SK-N-SH treated with all-trans-retinoic acid at 6 μM for 48 hours (cell line): Measurements from ENCODE around the gene GNG10.

Experiments
- ATAC-seq: fragments of 200-7000 bp; cut with Tn5 transposase; 3 replicates; pipeline ENCODE4 v1.9.1; 2020; ENCODE audit warnings: mild to moderate bottlenecking, moderate library complexity
- ARNTL ChIP-seq: fragments of 450-650 bp; formaldehyde crosslinking; IDR thresholded peaks from 2 replicates; pipeline ENCODE4 v1.5.0; 2020; ENCODE audit warnings: low read depth, mild to moderate bottlenecking, moderate library complexity, borderline replicate concordance
- BACH2 ChIP-seq: fragments of 250-450 bp; sonication (Bioruptor Pico); IDR thresholded peaks from 2 replicates; pipeline ENCODE4 v1.9.0; 2021; ENCODE audit warnings: mild to moderate bottlenecking, borderline replicate concordance
- CREB5 ChIP-seq: fragments of 250-450 bp; sonication (Bioruptor Pico); IDR thresholded peaks from 2 replicates; pipeline ENCODE4 v1.5.1; 2020; ENCODE audit warnings: low read depth, mild to moderate bottlenecking, moderate library complexity
- CSDC2 ChIP-seq: fragments of 250-450 bp; sonication (Bioruptor Pico); IDR thresholded peaks from 2 replicates; pipeline ENCODE4 v1.5.0; 2020; ENCODE audit warnings: mild to moderate bottlenecking, moderate library complexity
- ESRRG ChIP-seq: fragments of 250-450 bp; sonication (Bioruptor Pico); IDR thresholded peaks from 2 replicates; pipeline ENCODE4 v1.6.1; 2021; ENCODE audit warnings: mild to moderate bottlenecking
- GLIS3 ChIP-seq: fragments of 250-450 bp; sonication (Bioruptor Pico); IDR thresholded peaks from 2 replicates; pipeline ENCODE4 v1.5.0; 2020; ENCODE audit warnings: mild to moderate bottlenecking, moderate library complexity
- PATZ1 ChIP-seq: fragments of 250-450 bp; sonication (Bioruptor Pico); IDR thresholded peaks from 2 replicates; pipeline ENCODE4 v1.8.0; 2020; ENCODE audit warnings: mild to moderate bottlenecking, moderate library complexity, borderline replicate concordance
- RARB ChIP-seq: fragments of 250-450 bp; sonication (Bioruptor Pico); IDR thresholded peaks from 2 replicates; pipeline ENCODE4 v1.8.0; 2021; ENCODE audit warnings: mild to moderate bottlenecking, moderate library complexity
- SNAI2 ChIP-seq: fragments of 250-450 bp; sonication (Bioruptor Pico); IDR thresholded peaks from 2 replicates; pipeline ENCODE4 v1.5.0; 2020; ENCODE audit warnings: mild to moderate bottlenecking, moderate library complexity
- TCF4 ChIP-seq: fragments of 250-450 bp; sonication (Bioruptor Pico); IDR thresholded peaks from 2 replicates; pipeline ENCODE4 v1.8.0; 2021; ENCODE audit warnings: mild to moderate bottlenecking, moderate library complexity, borderline replicate concordance
- TOX ChIP-seq: fragments of 250-450 bp; sonication (Bioruptor Pico); IDR thresholded peaks from 2 replicates; pipeline ENCODE4 v1.8.0; 2021; ENCODE audit warnings: mild to moderate bottlenecking, moderate library complexity, borderline replicate concordance
- TSHZ2 ChIP-seq: fragments of 250-450 bp; sonication (Bioruptor Pico); IDR thresholded peaks from 2 replicates; pipeline ENCODE4 v1.5.0; 2020; ENCODE audit warnings: mild to moderate bottlenecking, moderate library complexity
- ZC3H10 ChIP-seq: fragments of 250-450 bp; sonication (Bioruptor Pico); IDR thresholded peaks from 2 replicates; pipeline ENCODE4 v1.5.1; 2021; ENCODE audit warnings: mild to moderate bottlenecking, moderate library complexity
- ZFP3 ChIP-seq: fragments of 250-450 bp; sonication (Bioruptor Pico); IDR thresholded peaks from 2 replicates; pipeline ENCODE4 v1.5.0; 2020; ENCODE audit warnings: mild to moderate bottlenecking, moderate library complexity
- ZFP30 ChIP-seq: fragments of 450-650 bp; formaldehyde crosslinking; IDR thresholded peaks from 2 replicates; pipeline ENCODE4 v1.5.0; 2022; ENCODE audit warnings: mild to moderate bottlenecking, moderate library complexity
- ZNF565 ChIP-seq: fragments of 450-650 bp; formaldehyde crosslinking; conservative IDR thresholded peaks from 2 replicates; pipeline ENCODE4 v1.5.0; 2020; ENCODE audit warnings: low read depth, mild to moderate bottlenecking, moderate library complexity
- ZNF8 ChIP-seq: fragments of 450-650 bp; formaldehyde crosslinking; IDR thresholded peaks from 2 replicates; pipeline ENCODE4 v1.5.0; 2020; ENCODE audit warnings: mild to moderate bottlenecking, moderate library complexity

Gene GNG10

GRCh38 chr9:111630964-111631213 is 30.5 kb upstream of the GNG10 start:
- TF ChIP-seq ZC3H10 (no peak), PATZ1 (CRISPR knock-in tag) (no peak), TSHZ2 (CRISPR knock-in tag) (no peak), TOX (CRISPR knock-in tag) (no peak), ESRRG (CRISPR knock-in tag) (no peak), ZNF565 (CRISPR knock-in tag) (no peak), ZFP3 (no peak), GLIS3 (CRISPR knock-in tag) (no peak), CREB5 (CRISPR knock-in tag) (no peak), CSDC2 (CRISPR knock-in tag) (no peak)
- ATAC-seq, result no peak

GRCh38 chr9:111631214-111631971 is 30.0 kb upstream of the GNG10 start, which contains the start of gene DNAJC25:
DNAJC25 (plus strand) TSS chr9:111631334; CDS start chr9:111631408, 74 bp downstream.
- peak; percentile 99 for ATAC-seq
- TF ChIP-seq GLIS3 (CRISPR knock-in tag) (peak; percentile 84; the same call in 1 of the 2 replicates), CSDC2 (CRISPR knock-in tag) (no peak)
- TF ChIP-seq, all 23 proteins: peak for 1

GRCh38 chr9:111632060-111632459 is 29.3 kb upstream of the GNG10 start:
- no peak for ATAC-seq
- TF ChIP-seq SNAI2 (CRISPR knock-in tag), result no peak
- TF ChIP-seq CSDC2 (CRISPR knock-in tag), result no peak
- TF ChIP-seq ZFP3, result no peak
- TF ChIP-seq BACH2 (CRISPR knock-in tag), result no peak
- TF ChIP-seq TSHZ2 (CRISPR knock-in tag), result no peak
- TF ChIP-seq PATZ1 (CRISPR knock-in tag), result no peak
- no peak for TF ChIP-seq TCF4 (CRISPR knock-in tag)
- no peak for TF ChIP-seq RARB (CRISPR knock-in tag)
- no peak for TF ChIP-seq ESRRG (CRISPR knock-in tag)
- no peak for TF ChIP-seq CREB5 (CRISPR knock-in tag)
- no peak for TF ChIP-seq ZNF8
- no peak for TF ChIP-seq ZC3H10
- TF ChIP-seq TOX (CRISPR knock-in tag), result no peak
- no peak for TF ChIP-seq ZFP30 (CRISPR knock-in tag)
- no peak for TF ChIP-seq ZNF565 (CRISPR knock-in tag)
- TF ChIP-seq ARNTL (CRISPR knock-in tag), result no peak
